IMR-90 (cell line): ENCODE results near the gene STX2. TPM values are rescaled to one million over a fixed set of nuclear protein-coding genes. Genes with fewer than 3 reads are reported as not detected.
A peak's percentile ranks its signal among the peaks of the same experiment; 100 is the strongest.

ENCODE experiments used
- ATAC-seq: fragments of 200-7000 bp; cut with Tn5 transposase; 2 replicates; pipeline ENCODE4 v1.9.1; 2020; ENCODE audit warnings: low read depth, mild to moderate bottlenecking, moderate library complexity
- BruUV-seq: library from RNA; stranded (reverse); fragments of 400-500 nt; replicated peaks from 2 replicates; lab custom pipeline; 2021; lab: Mats Ljungman, UMichigan
- CTCF ChIA-PET: fragments of 300-600 bp; formaldehyde crosslinking; extraction: SDS; loops from one replicate; lab custom pipeline; 2021; ENCODE audit warnings: antibody characterized with exemption; lab: Yijun Ruan, JAX
- POLR2A ChIA-PET: fragments of 300-600 bp; sonication (Branson Sonifier 250); formaldehyde crosslinking; loops from one replicate; lab custom pipeline; 2022; ENCODE audit warnings: antibody characterized with exemption; ENCODE audit not compliant: unreplicated experiment; lab: Charles Lee
- DNase-seq: peaks from one replicate; pipeline ENCODE4 v3.0.0; 2013
- H2AFZ ChIP-seq: replicated peaks from 2 replicates; pipeline ENCODE3; 2013; ENCODE audit warnings: low read length, mild to moderate bottlenecking; ENCODE audit not compliant: poor library complexity
- H2AK5ac ChIP-seq: 2 replicates; pipeline ENCODE4 v1.6.1; 2013; ENCODE audit warnings: low read depth, low read length, inconsistent platforms
- H2AK9ac ChIP-seq: replicated peaks from 2 replicates; pipeline ENCODE3; 2013; ENCODE audit warnings: mild to moderate bottlenecking, low read depth, low read length, moderate library complexity; ENCODE audit not compliant: poor library complexity
- H2BK120ac ChIP-seq: 2 replicates; pipeline ENCODE4 v1.6.1; 2013; ENCODE audit warnings: low read depth, low read length, inconsistent platforms
- H2BK15ac ChIP-seq: 3 replicates; pipeline ENCODE4 v1.6.1; 2013; ENCODE audit warnings: low read depth, low read length, inconsistent platforms
- H2BK20ac ChIP-seq: 2 replicates; pipeline ENCODE4 v1.6.1; 2013; ENCODE audit warnings: low read depth, mild to moderate bottlenecking, inconsistent platforms, low read length, moderate library complexity
- H2BK5ac ChIP-seq: 2 replicates; pipeline ENCODE4 v1.6.1; 2013; ENCODE audit warnings: mild to moderate bottlenecking, low read depth, low read length, inconsistent platforms; ENCODE audit not compliant: poor library complexity, severe bottlenecking
- H3K14ac ChIP-seq: replicated peaks from 2 replicates; pipeline ENCODE4 v1.6.1; 2013; ENCODE audit warnings: low read depth, low read length, inconsistent platforms
- H3K18ac ChIP-seq: 2 replicates; pipeline ENCODE4 v1.6.1; 2013; ENCODE audit warnings: low read depth, low read length, control low read depth
- H3K23ac ChIP-seq: 2 replicates; pipeline ENCODE4 v1.6.1; 2013; ENCODE audit warnings: low read depth, low read length, inconsistent platforms
- H3K27ac ChIP-seq: 2 replicates; pipeline ENCODE4 v1.5.1; 2013; ENCODE audit warnings: mild to moderate bottlenecking, control low read depth, low read length; ENCODE audit not compliant: insufficient read depth
- H3K27me3 ChIP-seq: 2 replicates; pipeline ENCODE4 v1.6.1; 2013; ENCODE audit warnings: low read length; ENCODE audit not compliant: control insufficient read depth, insufficient read depth
- H3K36me3 ChIP-seq: 2 replicates; pipeline ENCODE4 v1.6.1; 2013; ENCODE audit warnings: low read length, mixed read lengths; ENCODE audit not compliant: control insufficient read depth, insufficient read depth
- H3K4ac ChIP-seq: 2 replicates; pipeline ENCODE4 v1.6.1; 2013; ENCODE audit warnings: low read depth, low read length, inconsistent platforms
- H3K4me1 ChIP-seq: 2 replicates; pipeline ENCODE4 v1.6.1; 2013; ENCODE audit warnings: low read length, mixed read lengths; ENCODE audit not compliant: control insufficient read depth, insufficient read depth
- H3K4me2 ChIP-seq: 2 replicates; pipeline ENCODE4 v1.6.1; 2013; ENCODE audit warnings: low read depth, mild to moderate bottlenecking, control low read depth, low read length, moderate library complexity
- H3K4me3 ChIP-seq: 2 replicates; pipeline ENCODE4 v1.5.1; 2013; ENCODE audit warnings: low read depth, mild to moderate bottlenecking, control low read depth, low read length, moderate library complexity; ENCODE audit not compliant: insufficient read depth
- H3K56ac ChIP-seq: 2 replicates; pipeline ENCODE4 v1.6.1; 2013; ENCODE audit warnings: low read length, inconsistent platforms; ENCODE audit not compliant: insufficient read depth; ENCODE audit errors: extremely low read depth
- H3K79me1 ChIP-seq, 2 experiments: 2 replicates each; pipeline ENCODE4 v1.6.1; 2013; ENCODE audit warnings: low read length in 2 of 2, inconsistent platforms in 1 of 2, low read depth in 1 of 2
- H3K9ac ChIP-seq: 2 replicates; pipeline ENCODE4 v1.6.1; 2013; ENCODE audit warnings: low read depth, low read length, control low read depth
- H3K9me1 ChIP-seq: 2 replicates; pipeline ENCODE4 v1.6.1; 2013; ENCODE audit warnings: low read length, inconsistent platforms; ENCODE audit not compliant: insufficient read depth
- H3K9me3 ChIP-seq: 2 replicates; pipeline ENCODE4 v1.6.1; 2013; ENCODE audit warnings: low read length; ENCODE audit not compliant: control insufficient read depth, insufficient read depth
- H4K20me1 ChIP-seq: 2 replicates; pipeline ENCODE4 v1.6.1; 2013; ENCODE audit warnings: low read length, inconsistent platforms; ENCODE audit not compliant: insufficient read depth
- H4K5ac ChIP-seq: 2 replicates; pipeline ENCODE4 v1.6.1; 2013; ENCODE audit warnings: mild to moderate bottlenecking, low read depth, low read length, control low read depth
- H4K8ac ChIP-seq, 2 experiments: 2 replicates each; pipeline ENCODE4 v1.6.1; 2013; ENCODE audit warnings: low read depth in 2 of 2, low read length in 2 of 2, control low read depth in 1 of 2, inconsistent platforms in 1 of 2
- H4K91ac ChIP-seq: 2 replicates; pipeline ENCODE4 v1.6.1; 2013; ENCODE audit warnings: low read depth, low read length, inconsistent platforms; ENCODE audit not compliant: insufficient read depth
- CEBPB ChIP-seq: IDR thresholded peaks from 2 replicates; pipeline ENCODE4 v1.6.1; 2012; ENCODE audit warnings: low read depth, low read length, improper control_type of control experiment
- MAFK ChIP-seq: IDR thresholded peaks from 2 replicates; pipeline ENCODE4 v1.6.1; 2012; ENCODE audit warnings: low read depth, low read length, improper control_type of control experiment
- MAZ ChIP-seq: IDR thresholded peaks from 2 replicates; pipeline ENCODE4 v1.6.1; 2012; ENCODE audit warnings: low read depth, mild to moderate bottlenecking, low read length, improper control_type of control experiment, moderate library complexity, borderline replicate concordance
- NFE2L2 ChIP-seq: fragments of 150-350 bp; IDR thresholded peaks from 2 replicates; pipeline ENCODE4 v1.6.1; 2016; ENCODE audit warnings: low read depth, mild to moderate bottlenecking, low read length
- WGBS, 2 experiments: methylation state at CpG; one replicate each; pipeline versions ENCODE4 v1.1.5 to v1.1.7; 2013; ENCODE audit warnings: missing lambda C conversion rate in 2 of 2; ENCODE audit not compliant: insufficient read length in 1 of 2; ENCODE audit errors: extremely low coverage in 2 of 2; 5-methylcytosine and 5-hydroxymethylcytosine counted together
- dilution Hi-C: fragments of 300-500 bp; cut with HindIII; formaldehyde crosslinking; loops from one replicate; pipeline ENCODE4 v1.14.3; 2018; ENCODE audit warnings: low sequenced_read_pairs; ENCODE audit not compliant: unreplicated experiment
- in situ Hi-C: fragments of 300-500 bp; cut with MboI; formaldehyde crosslinking; loops from 3 replicates; pipeline ENCODE4 v1.14.3; 2019; ENCODE audit warnings: low sequenced_read_pairs, inconsistent platforms, mixed read lengths
- intact Hi-C: fragments of 100-400 bp; cut with micrococcal nuclease; formaldehyde crosslinking; loops from 2 replicates; pipeline ENCODE4 v1.10.0; 2022
- polyA plus RNA-seq, 3 experiments: library from polyadenylated mRNA; depleted of rRNA; stranded (reverse); fragments of >200 nt; gene quantifications; 2 replicates each; pipeline ENCODE4 v1.2.3, GENCODE V29; 2012; ENCODE audit warnings: low replicate concordance in 1 of 3
- total RNA-seq: library from RNA; depleted of rRNA; stranded (reverse); fragments of >200 nt; gene quantifications from 2 replicates; pipeline ENCODE4 v1.2.3, GENCODE V29; 2012
- TF ChIP-seq, protein P1 (sequence below): conservative IDR thresholded peaks from 2 replicates; pipeline ENCODE4 v1.5.1; 2012; ENCODE audit warnings: mild to moderate bottlenecking, low read depth, low read length, improper control_type of control experiment

The STX2 gene
- total and polyA plus RNA-seq, 2 of the 4 experiments (the other 2 are of a cell fraction), result 26.9 to 32.5 TPM

DNA sequence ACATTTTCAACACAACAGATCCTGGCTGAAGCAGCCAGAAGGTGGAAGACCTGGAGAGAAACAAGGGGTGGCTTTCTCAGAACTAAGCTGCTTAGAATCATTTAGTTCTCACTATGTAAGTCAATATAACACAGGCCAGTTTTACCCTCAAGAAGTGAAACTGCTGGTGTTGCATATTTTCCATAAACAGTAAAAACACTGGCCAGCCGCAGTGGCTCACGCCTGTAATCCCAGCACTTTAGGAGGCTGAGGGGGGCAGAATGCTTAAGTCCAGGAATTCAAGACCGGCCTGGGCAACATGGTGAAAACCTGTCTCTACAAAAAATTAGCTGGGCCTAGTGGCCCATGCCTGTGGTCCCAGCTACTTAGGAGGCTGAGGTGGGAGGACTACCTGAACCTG lies 11.6 kb downstream of the STX2 start:
- Histone ChIP-seq H4K5ac (peak overlapping the region; percentile 83), H2BK120ac (peak overlapping the region; percentile 28), H3K9ac (peak overlapping the region; percentile 75; the same call in 1 of the 2 replicates), H3K56ac (no peak overlapping the region), H2AK9ac (no peak overlapping the region), H2BK20ac (no peak overlapping the region), H2AK5ac (0 out of 2 replicates have a peak overlapping the region, but pooled peaks have one; percentile 56), H2BK15ac (0 out of 3 replicates have a peak overlapping the region, but pooled peaks have one; percentile 56), H3K36me3 (peaks cover 8% of the 10 kb centered on the region), H4K91ac (peak overlapping the region; percentile 60), H3K23ac (no peak overlapping the region), H2BK5ac (peak overlapping the region; percentile 73), H3K14ac (peak overlapping the region; percentile 78; the same call in 1 of the 2 replicates), H3K4me2 (peak overlapping the region; percentile 90), H4K20me1 (peaks cover 29% of the 10 kb centered on the region), H3K4me1 (peaks cover 21% of the 10 kb centered on the region), H3K27me3 (no peaks in the 10 kb centered on the region), H3K18ac (peak overlapping the region; percentile 74; the same call in 1 of the 2 replicates), H3K27ac (peak overlapping the region; percentile 91; the same call in 1 of the 2 replicates), H3K9me1 (peaks cover 18% of the 10 kb centered on the region), H2AFZ (no peak overlapping the region), H4K8ac (peak overlapping the region; percentile 59 to 76; a peak in 3 of 4 replicates), H3K4ac (no peak overlapping the region; the same call in 1 of the 2 replicates), H3K9me3 (no peaks in the 10 kb centered on the region), H3K4me3 (no peak overlapping the region; the same call in 1 of the 2 replicates), H3K79me1 (peaks cover 38 to 56% of the 10 kb centered on the region in 2 experiments)
- 14% methylated on average over 1 of the region's 3 CpGs; no CpG with 5 or more reads in 1 of the 2 experiments for WGBS, 2 experiments
- ATAC-seq (peak; percentile 70), DNase-seq (no peak)
- no peak for TF ChIP-seq CEBPB
- TF ChIP-seq MAZ, result no peak
- TF ChIP-seq, protein P1, sequence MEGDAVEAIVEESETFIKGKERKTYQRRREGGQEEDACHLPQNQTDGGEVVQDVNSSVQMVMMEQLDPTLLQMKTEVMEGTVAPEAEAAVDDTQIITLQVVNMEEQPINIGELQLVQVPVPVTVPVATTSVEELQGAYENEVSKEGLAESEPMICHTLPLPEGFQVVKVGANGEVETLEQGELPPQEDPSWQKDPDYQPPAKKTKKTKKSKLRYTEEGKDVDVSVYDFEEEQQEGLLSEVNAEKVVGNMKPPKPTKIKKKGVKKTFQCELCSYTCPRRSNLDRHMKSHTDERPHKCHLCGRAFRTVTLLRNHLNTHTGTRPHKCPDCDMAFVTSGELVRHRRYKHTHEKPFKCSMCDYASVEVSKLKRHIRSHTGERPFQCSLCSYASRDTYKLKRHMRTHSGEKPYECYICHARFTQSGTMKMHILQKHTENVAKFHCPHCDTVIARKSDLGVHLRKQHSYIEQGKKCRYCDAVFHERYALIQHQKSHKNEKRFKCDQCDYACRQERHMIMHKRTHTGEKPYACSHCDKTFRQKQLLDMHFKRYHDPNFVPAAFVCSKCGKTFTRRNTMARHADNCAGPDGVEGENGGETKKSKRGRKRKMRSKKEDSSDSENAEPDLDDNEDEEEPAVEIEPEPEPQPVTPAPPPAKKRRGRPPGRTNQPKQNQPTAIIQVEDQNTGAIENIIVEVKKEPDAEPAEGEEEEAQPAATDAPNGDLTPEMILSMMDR, result no peak
- no peak for TF ChIP-seq NFE2L2
- peak; percentile 74 for TF ChIP-seq MAFK
- in situ Hi-C loops (no loop called here), dilution Hi-C loops (no loop called here), intact Hi-C loops (no loop called here)
- BruUV-seq, result no TSS peak
- POLR2A ChIA-PET, result no interaction called here
- CTCF ChIA-PET, result no interaction called here
